ENCODE results near the gene XRCC5. TPM values are rescaled to one million over a fixed set of nuclear protein-coding genes. Genes with fewer than 3 reads are reported as not detected.

Gene XRCC5
- total RNA-seq, 1 experiment from 2014 or later = 198 TPM

DNA sequence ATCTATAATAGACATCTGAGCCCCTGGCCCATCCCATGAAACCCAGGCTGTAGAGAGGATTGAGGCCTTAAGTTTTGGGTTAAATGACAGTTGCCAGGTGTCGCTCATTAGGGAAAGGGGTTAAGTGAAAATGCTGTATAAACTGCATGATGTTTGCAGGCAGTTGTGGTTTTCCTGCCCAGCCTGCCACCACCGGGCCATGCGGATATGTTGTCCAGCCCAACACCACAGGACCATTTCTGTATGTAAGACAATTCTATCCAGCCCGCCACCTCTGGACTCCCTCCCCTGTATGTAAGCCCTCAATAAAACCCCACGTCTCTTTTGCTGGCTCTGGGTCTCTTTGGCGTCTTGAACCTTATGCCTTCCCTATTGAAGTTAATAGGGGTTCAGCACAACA lies 110.7 kb downstream of the XRCC5 start:
- ChIA-PET POLR2A (no interaction called here), CTCF (interaction anchor here (0.5 to 0.6 kb wide), 2 partner anchors 123 to 184 kb away, joined by 3 to 4 read pairs; no protein-coding TSS in a partner anchor)
- intact Hi-C loops (cut with micrococcal nuclease) = loop anchor here (5.0 to 10.0 kb wide), 2 partner anchors 275 to 447 kb away; partner anchors contain the start of gene RPL37A
- no peaks in the 10 kb centered on the region for H3K27me3 Mint-ChIP-seq (ENCODE audit: insufficient read depth, unreplicated experiment)
- no peaks in the 10 kb centered on the region for H3K36me3 Mint-ChIP-seq (ENCODE audit: insufficient read depth, unreplicated experiment)
- H3K4me3 Mint-ChIP-seq (ENCODE audit: unreplicated experiment) = no peak overlapping the region
- DNase-seq (ENCODE audit: unreplicated experiment) = no peak
- H3K4me1 Mint-ChIP-seq (ENCODE audit: insufficient read depth, unreplicated experiment) = peaks cover 45% of the 10 kb centered on the region
- no TSS peak for BruUV-seq (replicated peaks)
- TF ChIP-seq, protein P1, sequence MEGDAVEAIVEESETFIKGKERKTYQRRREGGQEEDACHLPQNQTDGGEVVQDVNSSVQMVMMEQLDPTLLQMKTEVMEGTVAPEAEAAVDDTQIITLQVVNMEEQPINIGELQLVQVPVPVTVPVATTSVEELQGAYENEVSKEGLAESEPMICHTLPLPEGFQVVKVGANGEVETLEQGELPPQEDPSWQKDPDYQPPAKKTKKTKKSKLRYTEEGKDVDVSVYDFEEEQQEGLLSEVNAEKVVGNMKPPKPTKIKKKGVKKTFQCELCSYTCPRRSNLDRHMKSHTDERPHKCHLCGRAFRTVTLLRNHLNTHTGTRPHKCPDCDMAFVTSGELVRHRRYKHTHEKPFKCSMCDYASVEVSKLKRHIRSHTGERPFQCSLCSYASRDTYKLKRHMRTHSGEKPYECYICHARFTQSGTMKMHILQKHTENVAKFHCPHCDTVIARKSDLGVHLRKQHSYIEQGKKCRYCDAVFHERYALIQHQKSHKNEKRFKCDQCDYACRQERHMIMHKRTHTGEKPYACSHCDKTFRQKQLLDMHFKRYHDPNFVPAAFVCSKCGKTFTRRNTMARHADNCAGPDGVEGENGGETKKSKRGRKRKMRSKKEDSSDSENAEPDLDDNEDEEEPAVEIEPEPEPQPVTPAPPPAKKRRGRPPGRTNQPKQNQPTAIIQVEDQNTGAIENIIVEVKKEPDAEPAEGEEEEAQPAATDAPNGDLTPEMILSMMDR (IDR thresholded peaks at IDR 0.05; ENCODE audit: unreplicated experiment) = no peak
- H3K9me3 Mint-ChIP-seq (ENCODE audit: unreplicated experiment) = no peaks in the 10 kb centered on the region
- H3K27ac Mint-ChIP-seq (ENCODE audit: low read depth, unreplicated experiment) = no peak overlapping the region

DNA sequence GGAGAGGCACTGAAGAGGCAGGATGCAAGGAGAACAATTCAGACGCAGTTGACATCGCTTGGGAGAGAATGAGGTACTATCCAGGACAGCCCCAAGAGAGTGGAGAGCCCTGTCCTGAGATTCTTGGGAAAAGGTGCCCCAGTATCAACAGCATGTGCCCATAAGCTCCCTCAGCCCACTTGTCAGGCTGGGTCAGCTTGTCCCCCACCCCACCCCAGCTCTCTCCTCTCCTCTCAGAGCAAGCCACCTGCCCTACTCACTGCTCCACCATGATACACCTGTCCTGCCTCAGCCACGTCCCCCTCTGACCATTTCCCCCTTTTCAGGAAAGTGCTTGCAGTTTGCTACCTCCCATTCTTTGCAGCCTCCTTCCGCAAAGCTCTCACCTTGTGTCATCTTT lies 111.8 kb downstream of the XRCC5 start:
- POLR2A ChIA-PET = interaction anchor here (0.7 kb wide), 1 partner anchor 12 kb away, joined by 3 read pairs; no protein-coding TSS in a partner anchor
- H3K27me3 Mint-ChIP-seq (ENCODE audit: insufficient read depth, unreplicated experiment) = no peaks in the 10 kb centered on the region
- H3K9me3 Mint-ChIP-seq (ENCODE audit: unreplicated experiment) = no peaks in the 10 kb centered on the region
- H3K36me3 Mint-ChIP-seq (ENCODE audit: insufficient read depth, unreplicated experiment) = no peaks in the 10 kb centered on the region
- no peak overlapping the region for H3K27ac Mint-ChIP-seq (ENCODE audit: low read depth, unreplicated experiment)
- H3K4me3 Mint-ChIP-seq (ENCODE audit: unreplicated experiment) = no peak overlapping the region
- no peak for DNase-seq (ENCODE audit: unreplicated experiment)
- H3K4me1 Mint-ChIP-seq (ENCODE audit: insufficient read depth, unreplicated experiment) = peaks cover 45% of the 10 kb centered on the region
- TF ChIP-seq, protein P1 (IDR thresholded peaks at IDR 0.05; ENCODE audit: unreplicated experiment) = no peak
- intact Hi-C loops (cut with micrococcal nuclease) = loop anchor here (5.0 kb wide), 1 partner anchor 446 kb away; no protein-coding TSS in a partner anchor
- BruUV-seq (replicated peaks) = no TSS peak
- CTCF ChIA-PET = interaction anchor here (0.7 to 3.0 kb wide), 2 partner anchors 183 to 968 kb away, joined by 3 to 27 read pairs; no protein-coding TSS in a partner anchor

DNA sequence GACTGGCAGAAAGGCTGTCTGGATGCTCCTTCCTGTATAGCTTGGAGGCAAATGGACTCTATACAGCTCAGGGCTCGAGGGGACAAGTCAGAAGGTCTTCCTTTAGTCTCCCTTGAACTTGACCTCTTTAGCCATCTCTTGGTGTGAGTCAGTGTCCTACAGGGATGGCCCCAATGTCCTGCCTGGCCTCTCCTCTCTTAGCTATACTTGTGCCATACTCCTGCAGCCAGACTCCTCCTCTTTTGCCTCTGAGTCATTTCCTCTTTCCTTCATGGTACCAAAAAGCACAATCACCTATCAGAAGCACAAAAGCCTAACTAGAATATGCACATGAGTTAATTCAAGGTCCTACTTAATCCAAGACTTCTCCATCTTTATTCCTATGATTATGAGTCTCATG lies 112.7 kb downstream of the XRCC5 start:
- peak; percentile 57 for DNase-seq (ENCODE audit: unreplicated experiment)
- intact Hi-C loops (cut with micrococcal nuclease) = loop anchor here (2.0 to 5.0 kb wide), 2 partner anchors 183 to 445 kb away; no protein-coding TSS in a partner anchor
- H3K4me3 Mint-ChIP-seq (ENCODE audit: unreplicated experiment) = no peak overlapping the region
- H3K36me3 Mint-ChIP-seq (ENCODE audit: insufficient read depth, unreplicated experiment) = no peaks in the 10 kb centered on the region
- no peak overlapping the region for H3K27ac Mint-ChIP-seq (ENCODE audit: low read depth, unreplicated experiment)
- TF ChIP-seq, protein P1 (IDR thresholded peaks at IDR 0.05; ENCODE audit: unreplicated experiment) = no peak
- no peaks in the 10 kb centered on the region for H3K9me3 Mint-ChIP-seq (ENCODE audit: unreplicated experiment)
- ChIA-PET CTCF (interaction anchor here (0.5 to 3.0 kb wide), 4 partner anchors 31 to 187 kb away, joined by 3 to 27 read pairs (median 4); no protein-coding TSS in a partner anchor), POLR2A (interaction anchor here (0.7 to 1.0 kb wide), 2 partner anchors 26 to 34 kb away, joined by 3 to 5 read pairs; no protein-coding TSS in a partner anchor)
- H3K4me1 Mint-ChIP-seq (ENCODE audit: insufficient read depth, unreplicated experiment) = peaks cover 41% of the 10 kb centered on the region
- H3K27me3 Mint-ChIP-seq (ENCODE audit: insufficient read depth, unreplicated experiment) = no peaks in the 10 kb centered on the region
- BruUV-seq (replicated peaks) = no TSS peak

DNA sequence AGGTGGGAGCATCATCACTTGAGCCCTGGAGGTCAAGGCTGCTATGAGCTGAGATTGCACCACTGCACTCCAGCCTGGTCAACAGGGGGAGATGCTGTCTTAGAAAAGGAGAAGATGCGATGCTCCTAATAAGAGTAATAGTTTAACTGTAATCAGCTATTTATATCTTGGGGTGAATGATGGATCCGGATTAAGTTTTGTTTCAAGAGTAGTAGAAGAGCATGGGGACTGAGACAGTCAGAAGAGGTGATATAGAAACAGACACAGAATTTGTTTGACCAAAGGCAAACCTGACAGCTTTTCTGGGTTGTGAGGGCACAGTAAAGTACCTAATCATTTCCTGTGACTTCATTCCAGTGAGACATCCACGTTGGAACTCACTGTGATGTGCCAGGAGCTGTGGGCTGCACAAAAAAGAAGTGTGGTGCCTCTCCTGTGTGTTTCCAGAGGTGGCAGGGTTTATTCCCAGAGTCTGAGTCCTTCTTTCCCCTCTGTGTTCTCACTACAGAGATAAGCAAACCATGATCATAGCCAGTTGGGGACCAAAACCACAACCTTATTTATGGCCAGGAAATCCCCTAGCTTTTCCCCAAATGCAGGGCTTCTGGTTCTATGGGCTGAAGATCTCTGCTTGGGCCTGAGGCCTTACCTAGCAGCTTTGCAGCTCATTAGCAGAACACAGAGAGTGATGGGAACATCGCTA lies 113.7 kb downstream of the XRCC5 start:
- Mint-ChIP-seq H3K9me3 (ENCODE audit: unreplicated experiment) (no peaks in the 10 kb centered on the region), H3K27ac (ENCODE audit: low read depth, unreplicated experiment) (no peak overlapping the region), H3K27me3 (ENCODE audit: insufficient read depth, unreplicated experiment) (no peaks in the 10 kb centered on the region), H3K4me3 (ENCODE audit: unreplicated experiment) (no peak overlapping the region), H3K36me3 (ENCODE audit: insufficient read depth, unreplicated experiment) (no peaks in the 10 kb centered on the region), H3K4me1 (ENCODE audit: insufficient read depth, unreplicated experiment) (peaks cover 31% of the 10 kb centered on the region)
- intact Hi-C loops (cut with micrococcal nuclease) = loop anchor here (2.0 to 5.0 kb wide), 2 partner anchors 182 to 444 kb away; no protein-coding TSS in a partner anchor
- no TSS peak for BruUV-seq (replicated peaks)
- TF ChIP-seq, protein P1 (IDR thresholded peaks at IDR 0.05; ENCODE audit: unreplicated experiment) = peak; percentile 31
- peak; percentile 30 for DNase-seq (ENCODE audit: unreplicated experiment)
- ChIA-PET POLR2A (no interaction called here), CTCF (interaction anchor here (0.6 to 3.0 kb wide), 11 partner anchors 8 to 1663 kb away, joined by 3 to 27 read pairs (median 3); no protein-coding TSS in a partner anchor)

All from MCF 10A (cell line).